Activated naive CD8-positive, alpha-beta T cell treated with anti-CD3 and anti-CD28 coated beads, Interleukin-2, amount 50 U/mL, for 24 hours (primary cell): ENCODE measurements around the gene ATF2.
"Not testable (repeated sequence)": the region's sequence is repeated elsewhere in the genome, so short reads cannot be mapped to it uniquely, and the experiment has no call there.

ENCODE experiments used
- ATAC-seq: fragments of 150-1000 bp; cut with Tn5 transposase; one replicate; pipeline ENCODE4 v1.10.0; 2021
- DNase-seq: peaks from one replicate; pipeline ENCODE4 v3.0.0; 2021
- H3K27ac Mint-ChIP-seq: one replicate; pipeline ENCODE4 v1.8.0; 2021; ENCODE audit warnings: mild to moderate bottlenecking, mixed read lengths
- H3K27me3 Mint-ChIP-seq: one replicate; pipeline ENCODE4 v1.8.0; 2021; ENCODE audit warnings: mixed read lengths
- H3K36me3 Mint-ChIP-seq: one replicate; pipeline ENCODE4 v1.8.0; 2021; ENCODE audit warnings: low read depth, mixed read lengths
- H3K4me1 Mint-ChIP-seq: one replicate; pipeline ENCODE4 v1.8.0; 2021; ENCODE audit warnings: mixed read lengths
- H3K4me3 Mint-ChIP-seq: one replicate; pipeline ENCODE4 v1.8.0; 2021; ENCODE audit warnings: mild to moderate bottlenecking, moderate library complexity, mixed read lengths
- H3K9me3 Mint-ChIP-seq: one replicate; pipeline ENCODE4 v1.8.0; 2021; ENCODE audit warnings: mixed read lengths

The ATF2 gene

GRCh38 chr2:175143191-175143590, 24.8 kb downstream of the ATF2 start:
- Mint-ChIP-seq H3K4me3 (no peak overlapping the region), H3K9me3 (no peaks in the 10 kb centered on the region), H3K27ac (no peak overlapping the region), H3K4me1 (peaks cover 21% of the 10 kb centered on the region), H3K36me3 (peaks cover 32% of the 10 kb centered on the region), H3K27me3 (no peaks in the 10 kb centered on the region)
- no peak for ATAC-seq
- no peak for DNase-seq

GRCh38 chr2:175140332-175140731, 27.7 kb downstream of the ATF2 start:
- Mint-ChIP-seq H3K27ac (no peak overlapping the region), H3K4me1 (peaks cover 30% of the 10 kb centered on the region)

GRCh38 chr2:175137793-175138192, 30.2 kb downstream of the ATF2 start:
- Mint-ChIP-seq H3K4me3 (no peak overlapping the region), H3K27ac (no peak overlapping the region), H3K27me3 (no peaks in the 10 kb centered on the region), H3K4me1 (peaks cover 33% of the 10 kb centered on the region), H3K36me3 (peaks cover 42% of the 10 kb centered on the region), H3K9me3 (no peaks in the 10 kb centered on the region)
- DNase-seq (no peak), ATAC-seq (no peak)

More at GRCh38 chr2:175140332-175140731, 27.7 kb downstream of the ATF2 start:
- Mint-ChIP-seq H3K4me3 (no peak overlapping the region), H3K9me3 (no peaks in the 10 kb centered on the region), H3K36me3 (peaks cover 41% of the 10 kb centered on the region), H3K27me3 (no peaks in the 10 kb centered on the region)
- DNase-seq (no peak), ATAC-seq (no peak)

- H3K9me3 Mint-ChIP-seq, result no peaks in the 10 kb centered on the region
- H3K36me3 Mint-ChIP-seq, result peaks cover 36% of the 10 kb centered on the region
- no peaks in the 10 kb centered on the region for H3K27me3 Mint-ChIP-seq
- ATAC-seq (no peak), DNase-seq (no peak)
- H3K4me3 Mint-ChIP-seq, result no peak overlapping the region
- H3K4me1 Mint-ChIP-seq, result peaks cover 28% of the 10 kb centered on the region
- H3K27ac Mint-ChIP-seq, result no peak overlapping the region
These were observed 31.4 kb downstream of the ATF2 start for GRCh38 chr2:175136334-175137215.

- no peaks in the 10 kb centered on the region for H3K9me3 Mint-ChIP-seq
- ATAC-seq (no peak), DNase-seq (no peak)
- H3K4me3 Mint-ChIP-seq, result no peak overlapping the region
- H3K36me3 Mint-ChIP-seq, result peaks cover 36% of the 10 kb centered on the region
- no peak overlapping the region for H3K27ac Mint-ChIP-seq
- H3K4me1 Mint-ChIP-seq, result peaks cover 26% of the 10 kb centered on the region
- H3K27me3 Mint-ChIP-seq, result no peaks in the 10 kb centered on the region
These were observed 32.1 kb downstream of the ATF2 start for GRCh38 chr2:175135862-175136261.

GRCh38 chr2:175135177-175135576, 32.8 kb downstream of the ATF2 start:
- H3K27me3 Mint-ChIP-seq, result no peaks in the 10 kb centered on the region
- no peak for DNase-seq
- H3K9me3 Mint-ChIP-seq, result no peaks in the 10 kb centered on the region
- no peak for ATAC-seq
- peaks cover 24% of the 10 kb centered on the region for H3K4me1 Mint-ChIP-seq
- H3K36me3 Mint-ChIP-seq, result peaks cover 38% of the 10 kb centered on the region
- H3K27ac Mint-ChIP-seq, result no peak overlapping the region
- no peak overlapping the region for H3K4me3 Mint-ChIP-seq

- no peak overlapping the region for H3K27ac Mint-ChIP-seq
- peaks cover 42% of the 10 kb centered on the region for H3K36me3 Mint-ChIP-seq
- H3K4me1 Mint-ChIP-seq, result peaks cover 4% of the 10 kb centered on the region
- ATAC-seq (no peak), DNase-seq (no peak)
- H3K27me3 Mint-ChIP-seq, result no peaks in the 10 kb centered on the region
- no peaks in the 10 kb centered on the region for H3K9me3 Mint-ChIP-seq
- no peak overlapping the region for H3K4me3 Mint-ChIP-seq
These were observed 36.8 kb downstream of the ATF2 start for GRCh38 chr2:175131252-175131651.

GRCh38 chr2:175126661-175127060, 41.3 kb downstream of the ATF2 start:
- no peak for ATAC-seq
- Mint-ChIP-seq H3K27me3 (no peaks in the 10 kb centered on the region), H3K27ac (no peak overlapping the region), H3K4me1 (peaks cover 5% of the 10 kb centered on the region), H3K4me3 (no peak overlapping the region), H3K36me3 (peaks cover 29% of the 10 kb centered on the region), H3K9me3 (no peaks in the 10 kb centered on the region)
- no peak for DNase-seq

- DNase-seq, result no peak
- H3K27me3 Mint-ChIP-seq, result no peaks in the 10 kb centered on the region
- ATAC-seq, result no peak
- H3K9me3 Mint-ChIP-seq, result no peaks in the 10 kb centered on the region
- no peak overlapping the region for H3K4me3 Mint-ChIP-seq
- H3K4me1 Mint-ChIP-seq, result peaks cover 5% of the 10 kb centered on the region
- peaks cover 16% of the 10 kb centered on the region for H3K36me3 Mint-ChIP-seq
- H3K27ac Mint-ChIP-seq, result no peak overlapping the region
These were observed 44.7 kb downstream of the ATF2 start for GRCh38 chr2:175123254-175123653.

- H3K9me3 Mint-ChIP-seq, result no peaks in the 10 kb centered on the region
- no peaks in the 10 kb centered on the region for H3K4me1 Mint-ChIP-seq
- H3K27me3 Mint-ChIP-seq, result no peaks in the 10 kb centered on the region
- peak overlapping the region; percentile 11 for H3K27ac Mint-ChIP-seq
- H3K4me3 Mint-ChIP-seq, result no peak overlapping the region
- DNase-seq (no peak), ATAC-seq (no peak)
- H3K36me3 Mint-ChIP-seq, result peaks cover 33% of the 10 kb centered on the region
These were observed 56.8 kb downstream of the ATF2 start for GRCh38 chr2:175111200-175111657.

- H3K4me3 Mint-ChIP-seq, DNase-seq: not testable (repeated sequence)
These were observed 59.9 kb downstream of the ATF2 start for GRCh38 chr2:175108091-175108490.

GRCh38 chr2:175107146-175107545, 60.9 kb downstream of the ATF2 start:
- no peaks in the 10 kb centered on the region for H3K9me3 Mint-ChIP-seq
- ATAC-seq, result no peak
- H3K4me1 Mint-ChIP-seq, result no peaks in the 10 kb centered on the region
- H3K4me3 Mint-ChIP-seq, result no peak overlapping the region
- H3K36me3 Mint-ChIP-seq, result peaks cover 38% of the 10 kb centered on the region
- H3K27ac Mint-ChIP-seq, result no peak overlapping the region
- H3K27me3 Mint-ChIP-seq, result no peaks in the 10 kb centered on the region
- DNase-seq, result no peak

More at GRCh38 chr2:175108091-175108490, 59.9 kb downstream of the ATF2 start:
- not testable (repeated sequence) for H3K9me3 Mint-ChIP-seq, H3K4me1 Mint-ChIP-seq, ATAC-seq, H3K27me3 Mint-ChIP-seq, H3K27ac Mint-ChIP-seq
- H3K36me3 Mint-ChIP-seq, result peaks cover 36% of the 10 kb centered on the region

- DNase-seq (no peak), ATAC-seq (no peak)
- H3K4me1 Mint-ChIP-seq, result no peaks in the 10 kb centered on the region
- H3K4me3 Mint-ChIP-seq, result no peak overlapping the region
- H3K9me3 Mint-ChIP-seq, result no peaks in the 10 kb centered on the region
- no peaks in the 10 kb centered on the region for H3K27me3 Mint-ChIP-seq
- peaks cover 31% of the 10 kb centered on the region for H3K36me3 Mint-ChIP-seq
- H3K27ac Mint-ChIP-seq, result no peak overlapping the region
These were observed 64.8 kb downstream of the ATF2 start for GRCh38 chr2:175103191-175103590.

- Mint-ChIP-seq H3K4me3 (no peak overlapping the region), H3K27ac (no peak overlapping the region), H3K36me3 (peaks cover 34% of the 10 kb centered on the region), H3K4me1 (no peaks in the 10 kb centered on the region), H3K9me3 (no peaks in the 10 kb centered on the region), H3K27me3 (no peaks in the 10 kb centered on the region)
- no peak for ATAC-seq
- DNase-seq, result no peak
These were observed 66.5 kb downstream of the ATF2 start for GRCh38 chr2:175101514-175101913.

- no peaks in the 10 kb centered on the region for H3K4me1 Mint-ChIP-seq
- no peak overlapping the region for H3K4me3 Mint-ChIP-seq
- H3K27ac Mint-ChIP-seq, result no peak overlapping the region
- no peak for ATAC-seq
- H3K27me3 Mint-ChIP-seq, result no peaks in the 10 kb centered on the region
- no peak for DNase-seq
- H3K9me3 Mint-ChIP-seq, result no peaks in the 10 kb centered on the region
- H3K36me3 Mint-ChIP-seq, result peaks cover 34% of the 10 kb centered on the region
These were observed 70.7 kb downstream of the ATF2 start for GRCh38 chr2:175097297-175097696.
